Common myeloid progenitor, CD34-positive (primary cell): ENCODE data around the gene IL17RB.

Experiments used
- CTCF ChIA-PET: fragments of 350-600 bp; sonication (Branson Sonifier 250); formaldehyde crosslinking; loops from one replicate; lab custom pipeline; 2021; ENCODE audit warnings: antibody characterized with exemption; lab: Charles Lee
- POLR2A ChIA-PET: fragments of 350-600 bp; sonication (Branson Sonifier 250); formaldehyde crosslinking; loops from one replicate; lab custom pipeline; 2021; ENCODE audit warnings: antibody characterized with exemption; lab: Charles Lee
- DNase-seq, 3 donors: peaks; one replicate each; pipeline versions ENCODE4 v3.0.0 to v3.0.0-alpha.2; 2013
- H3K27ac ChIP-seq, 2 experiments: 1 replicate in 1 of 2; 2 replicates in 1 of 2; pipeline ENCODE4 v1.7.0; 2013; ENCODE audit warnings: inconsistent platforms in 2 of 2, low read length in 2 of 2, mild to moderate bottlenecking in 2 of 2, low read depth in 1 of 2, moderate library complexity in 1 of 2; ENCODE audit not compliant: severe bottlenecking in 2 of 2, insufficient read depth in 1 of 2, poor library complexity in 1 of 2
- H3K27me3 ChIP-seq, 5 experiments: replicated peaks in 2 of 5; 1 replicate in 3 of 5; 2 replicates in 2 of 5; pipeline versions ENCODE4 v1.6.1 to v1.7.0; 2013; ENCODE audit warnings: low read length in 4 of 5, mild to moderate bottlenecking in 2 of 5, moderate library complexity in 2 of 5, inconsistent platforms in 1 of 5; ENCODE audit not compliant: insufficient read depth in 5 of 5, control insufficient read depth in 4 of 5
- H3K36me3 ChIP-seq, 4 experiments: 1 replicate in 2 of 4; 2 replicates in 2 of 4; pipeline versions ENCODE4 v1.6.1 to v1.7.0; 2013; ENCODE audit warnings: low read length in 3 of 4, control low read depth in 1 of 4, mild to moderate bottlenecking in 1 of 4; ENCODE audit not compliant: control insufficient read depth in 4 of 4, insufficient read depth in 4 of 4
- H3K4me1 ChIP-seq, 4 experiments: 1 replicate in 3 of 4; 2 replicates in 1 of 4; pipeline versions ENCODE4 v1.6.1 to v1.7.1; 2013; ENCODE audit warnings: low read length in 3 of 4, mild to moderate bottlenecking in 3 of 4, control low read depth in 1 of 4, inconsistent platforms in 1 of 4, moderate library complexity in 1 of 4; ENCODE audit not compliant: control insufficient read depth in 4 of 4, insufficient read depth in 4 of 4; ENCODE audit errors: control extremely low read depth in 1 of 4
- H3K4me3 ChIP-seq, 7 experiments: 1 replicate in 4 of 7; 2 replicates in 3 of 7; pipeline versions ENCODE4 v1.5.1 to v1.7.0; 2013; ENCODE audit warnings: mild to moderate bottlenecking in 7 of 7, low read length in 6 of 7, moderate library complexity in 6 of 7, inconsistent platforms in 2 of 7, low read depth in 2 of 7, control low read depth in 1 of 7; ENCODE audit not compliant: insufficient read depth in 4 of 7, control insufficient read depth in 1 of 7; ENCODE audit errors: extremely low read depth in 1 of 7
- H3K9me3 ChIP-seq, 5 experiments: 1 replicate in 4 of 5; 2 replicates in 1 of 5; pipeline versions ENCODE4 v1.6.1 to v1.7.1; 2013; ENCODE audit warnings: low read length in 4 of 5, mild to moderate bottlenecking in 2 of 5, inconsistent platforms in 1 of 5, low read depth in 1 of 5, moderate library complexity in 1 of 5; ENCODE audit not compliant: control insufficient read depth in 4 of 5, insufficient read depth in 2 of 5; ENCODE audit errors: control extremely low read depth in 1 of 5
- WGBS: methylation state at CpG from one replicate; pipeline ENCODE4 v1.1.5; 2013; ENCODE audit not compliant: insufficient coverage; 5-methylcytosine and 5-hydroxymethylcytosine counted together

Gene IL17RB

DNA sequence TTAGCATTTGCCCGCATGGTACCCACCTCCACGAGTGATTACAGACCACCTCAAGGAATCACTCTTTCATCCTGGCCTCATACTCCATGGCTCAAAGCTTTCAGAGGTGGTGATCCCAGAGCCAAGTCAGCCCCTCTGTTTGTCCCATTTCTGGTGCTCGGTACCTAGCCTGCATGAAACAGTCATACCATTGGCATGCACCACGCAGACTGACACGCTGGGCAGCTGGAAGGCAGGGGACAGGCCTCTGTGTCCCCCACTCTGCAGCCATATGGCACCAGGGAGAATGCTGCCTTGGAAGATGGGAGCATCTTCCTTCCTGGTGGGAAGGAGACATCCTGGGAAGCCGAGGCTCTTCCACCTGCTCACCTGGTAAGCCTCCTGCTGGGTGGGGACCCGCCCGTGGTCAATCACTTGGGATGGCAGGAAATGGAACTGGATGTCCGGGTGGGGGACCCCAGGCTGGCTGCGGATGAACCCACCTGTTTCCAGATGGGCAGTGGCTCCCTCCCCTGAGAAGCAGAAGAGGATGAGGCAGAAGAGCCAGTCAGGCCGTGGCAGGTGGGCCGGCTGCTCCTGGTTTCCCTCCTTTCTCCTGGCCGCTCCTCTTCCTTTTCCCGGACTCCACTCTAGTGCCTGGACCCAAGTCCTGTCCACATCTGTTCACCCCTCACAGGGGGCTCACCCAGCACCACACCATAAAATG lies 27.1 kb upstream of the IL17RB start:
- ChIA-PET CTCF (no interaction called here), POLR2A (no interaction called here)
- Histone ChIP-seq H3K4me3 (no peak overlapping the region), H3K36me3 (no peaks in the 10 kb centered on the region), H3K27me3 (peaks cover 0 to 5% (median 0%) of the 10 kb centered on the region in 5 experiments), H3K9me3 (no peaks in the 10 kb centered on the region), H3K4me1 (peaks cover 0 to 10% (median 3%) of the 10 kb centered on the region in 4 experiments), H3K27ac (no peak overlapping the region)
- no peak for DNase-seq
- WGBS: 96% methylated on average over 13 of the region's 14 CpGs

DNA sequence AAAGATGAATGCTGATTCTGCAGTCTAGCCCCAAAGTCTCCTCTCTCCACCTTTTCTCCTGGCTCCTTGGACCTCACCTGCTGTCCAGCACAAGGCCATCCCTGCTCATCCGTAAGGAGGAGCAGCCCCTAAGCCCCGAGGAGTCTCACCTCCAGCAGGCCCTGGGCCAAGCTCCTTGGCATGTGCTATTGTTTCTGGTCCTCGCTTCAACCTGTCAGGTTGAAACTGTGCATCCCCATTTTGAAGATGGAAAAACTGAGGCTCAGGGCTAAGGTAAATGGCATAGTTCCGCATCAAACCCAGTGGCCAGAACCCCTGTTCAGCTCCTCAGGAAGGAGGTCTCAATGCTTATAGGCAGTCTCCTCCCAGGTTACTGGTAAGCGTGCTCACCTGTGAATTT lies 26.3 kb upstream of the IL17RB start:
- no peak for DNase-seq
- Histone ChIP-seq H3K27ac (no peak overlapping the region), H3K36me3 (no peaks in the 10 kb centered on the region), H3K4me3 (no peak overlapping the region), H3K4me1 (peaks cover 0 to 10% (median 3%) of the 10 kb centered on the region in 4 experiments), H3K9me3 (peaks cover 0 to 2% (median 0%) of the 10 kb centered on the region in 5 experiments), H3K27me3 (peaks cover 0 to 5% (median 0%) of the 10 kb centered on the region in 5 experiments)
- POLR2A ChIA-PET: no interaction called here
- CTCF ChIA-PET: no interaction called here
- WGBS: 98% methylated on average over 5 of the region's 5 CpGs

DNA sequence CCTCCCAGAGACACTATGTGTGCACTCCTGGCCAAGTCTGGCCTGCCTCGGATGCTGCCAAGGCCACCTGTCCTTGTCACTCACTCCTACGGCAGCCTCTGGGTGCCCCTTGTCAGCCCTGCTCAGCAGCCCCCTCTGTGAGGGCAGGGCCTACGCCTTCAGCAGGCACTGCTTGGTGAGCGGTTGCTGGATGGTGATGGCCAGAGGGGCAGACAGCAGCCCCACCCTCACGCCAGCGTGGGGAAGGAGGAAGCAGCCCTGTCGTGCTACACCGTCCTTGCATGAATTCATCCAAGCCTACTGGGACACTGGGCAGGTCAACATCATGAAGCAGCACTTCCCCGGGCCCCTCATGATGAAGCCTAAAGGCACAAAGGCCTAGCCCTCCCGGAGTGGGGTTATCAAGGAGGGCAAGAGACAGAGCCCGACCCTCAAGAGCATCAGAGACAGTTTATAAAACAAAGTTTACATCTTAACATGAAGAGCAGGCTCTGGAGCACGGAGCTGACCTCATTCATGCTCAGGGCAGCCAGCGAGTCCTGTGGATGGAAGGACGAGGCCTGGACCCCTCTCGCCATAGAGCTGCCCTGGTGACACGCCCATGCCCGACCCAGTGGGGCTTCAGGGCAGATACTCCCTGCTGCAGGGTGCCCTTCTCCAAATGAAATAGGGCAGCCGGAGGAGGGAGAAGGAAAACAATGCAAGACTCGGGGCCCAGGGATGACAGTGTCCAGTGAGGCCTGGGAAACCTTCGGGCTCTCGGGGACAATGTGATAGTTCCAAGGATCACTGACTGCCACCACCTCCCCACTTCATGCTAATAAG lies 25.4 kb upstream of the IL17RB start:
- H3K27me3 ChIP-seq: peaks cover 0 to 5% (median 0%) of the 10 kb centered on the region in 5 experiments
- peaks cover 0 to 10% (median 3%) of the 10 kb centered on the region in 4 experiments for H3K4me1 ChIP-seq
- no peak for DNase-seq
- no peak overlapping the region for H3K4me3 ChIP-seq
- 91% methylated on average over 18 of the region's 21 CpGs for WGBS
- CTCF ChIA-PET: no interaction called here
- H3K9me3 ChIP-seq: peaks cover 0 to 2% (median 0%) of the 10 kb centered on the region in 5 experiments
- POLR2A ChIA-PET: interaction anchor here (0.6 kb wide), 1 partner anchor 284 kb away, joined by 3 read pairs; no protein-coding TSS in a partner anchor
- H3K27ac ChIP-seq: no peak overlapping the region
- no peaks in the 10 kb centered on the region for H3K36me3 ChIP-seq

DNA sequence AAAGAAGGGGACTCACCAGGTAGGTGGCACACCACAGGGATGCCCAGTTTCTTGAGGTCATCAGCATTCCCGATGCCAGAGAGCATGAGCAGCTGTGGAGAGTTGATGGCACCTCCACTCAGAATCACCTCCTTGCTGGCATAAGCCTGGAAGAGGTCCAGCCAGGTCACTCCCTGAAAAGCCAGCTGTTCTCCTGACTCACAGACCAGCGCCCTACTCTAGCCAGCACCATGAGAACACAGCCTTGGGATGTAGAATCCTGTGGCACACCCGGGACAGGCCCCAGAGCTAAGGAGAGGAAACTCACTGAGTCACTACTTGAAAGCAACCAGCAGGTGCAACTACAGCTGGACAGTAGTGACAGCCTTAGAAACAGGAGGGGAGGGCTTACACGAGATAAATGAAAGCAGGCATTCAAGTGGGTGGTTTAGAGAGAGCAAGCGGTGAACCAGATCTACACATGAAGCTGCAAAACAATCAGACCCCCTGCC lies 24.7 kb upstream of the IL17RB start:
- H3K4me3 ChIP-seq: no peak overlapping the region
- CTCF ChIA-PET: no interaction called here
- POLR2A ChIA-PET: no interaction called here
- peaks cover 0 to 5% (median 0%) of the 10 kb centered on the region in 5 experiments for H3K27me3 ChIP-seq
- peaks cover 0 to 10% (median 3%) of the 10 kb centered on the region in 4 experiments for H3K4me1 ChIP-seq
- H3K27ac ChIP-seq: no peak overlapping the region
- no peak for DNase-seq
- H3K36me3 ChIP-seq: no peaks in the 10 kb centered on the region
- 73% methylated on average over 3 of the region's 5 CpGs for WGBS
- H3K9me3 ChIP-seq: peaks cover 0 to 2% (median 0%) of the 10 kb centered on the region in 5 experiments

DNA sequence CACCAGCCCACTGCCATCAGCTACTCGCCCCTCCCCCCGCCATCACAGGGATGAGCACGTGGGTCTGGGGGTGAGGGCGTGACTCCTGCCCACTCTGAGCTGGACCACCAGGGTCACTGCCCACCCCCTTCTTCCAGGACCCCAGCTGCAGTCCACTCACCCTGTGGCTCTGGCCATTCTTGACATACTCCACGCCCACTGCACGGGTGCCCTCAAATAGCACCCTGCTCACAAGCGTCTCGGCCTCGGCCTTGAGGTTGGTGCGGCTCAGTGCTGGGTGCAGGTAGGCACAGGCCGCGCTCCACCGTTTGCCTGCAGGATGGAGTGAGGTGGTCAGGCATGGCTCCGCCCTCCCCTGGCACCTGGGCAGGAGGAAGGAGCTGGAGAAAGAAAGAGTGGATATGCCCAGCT lies 24.0 kb upstream of the IL17RB start:
- no peak for DNase-seq
- Histone ChIP-seq H3K36me3 (no peaks in the 10 kb centered on the region), H3K27me3 (peaks cover 0 to 5% (median 0%) of the 10 kb centered on the region in 5 experiments), H3K27ac (no peak overlapping the region), H3K4me3 (no peak overlapping the region), H3K4me1 (peaks cover 0 to 9% (median 3%) of the 10 kb centered on the region in 4 experiments), H3K9me3 (peaks cover 0 to 2% (median 0%) of the 10 kb centered on the region in 5 experiments)
- POLR2A ChIA-PET: no interaction called here
- CTCF ChIA-PET: no interaction called here
- 96% methylated on average over 14 of the region's 14 CpGs for WGBS

DNA sequence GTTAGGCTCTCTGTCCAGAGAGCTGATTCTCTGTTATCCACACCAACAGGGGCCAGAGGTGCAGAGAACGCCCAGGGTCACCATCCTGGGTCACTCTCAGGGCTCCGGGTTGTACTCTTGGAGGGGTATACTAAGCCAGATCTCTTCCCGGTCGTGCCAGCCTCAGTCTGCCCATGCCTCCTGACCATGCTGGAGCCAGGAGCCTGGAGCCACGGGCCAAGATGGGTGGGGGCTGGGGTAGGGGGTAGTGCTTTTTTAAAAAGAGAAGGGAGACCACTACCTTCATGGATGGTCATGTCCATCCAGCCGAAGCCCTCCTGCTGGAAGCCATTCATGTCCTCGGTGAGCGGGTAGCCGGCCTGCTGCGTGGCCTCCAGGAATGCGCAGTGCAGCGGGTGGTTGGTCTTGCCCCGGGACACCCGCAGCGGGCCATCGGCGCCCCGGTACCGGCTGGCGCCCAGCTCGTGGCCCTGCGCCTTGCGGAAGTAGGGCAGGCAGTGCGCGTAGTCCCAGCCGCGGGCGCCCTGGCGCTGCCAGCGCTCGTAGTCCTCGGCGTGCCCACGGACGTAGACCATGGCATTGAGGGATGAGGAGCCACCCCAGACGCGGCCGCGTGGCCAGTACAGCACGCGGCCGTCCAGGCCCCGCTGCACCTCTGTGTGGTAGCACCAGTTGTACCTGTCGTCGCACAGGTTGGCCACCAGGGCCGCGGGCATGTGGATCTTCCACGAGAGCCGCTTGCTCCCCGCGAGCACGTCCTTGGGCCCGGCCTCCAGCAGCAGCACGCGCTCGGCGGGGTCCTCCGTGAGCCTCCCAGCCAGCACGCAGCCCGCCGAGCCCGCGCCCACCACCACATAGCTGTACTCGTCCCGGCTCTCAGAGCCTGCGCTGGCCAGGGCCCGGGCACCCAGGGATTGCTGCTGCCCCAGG lies 23.1 kb upstream of the IL17RB start:
- no peaks in the 10 kb centered on the region for H3K36me3 ChIP-seq
- peaks cover 0 to 2% (median 0%) of the 10 kb centered on the region in 5 experiments for H3K9me3 ChIP-seq
- no peak overlapping the region for H3K27ac ChIP-seq
- no peak for DNase-seq
- CTCF ChIA-PET: no interaction called here
- POLR2A ChIA-PET: no interaction called here
- H3K4me1 ChIP-seq: peaks cover 0 to under 1% (median under 1%) of the 10 kb centered on the region in 4 experiments
- H3K4me3 ChIP-seq: no peak overlapping the region
- WGBS: 97% methylated on average over 63 of the region's 67 CpGs
- peaks cover 0 to 5% (median 0%) of the 10 kb centered on the region in 5 experiments for H3K27me3 ChIP-seq
